DOHH2 (cell line): ENCODE measurements around the gene PPP1R7.
"Not testable (repeated sequence)": the region's sequence is repeated elsewhere in the genome, so short reads cannot be mapped to it uniquely, and the experiment has no call there.

ENCODE experiments used
- EZH2phosphoT487 ChIP-seq: fragments of 200-600 bp; sonication (generic); IDR thresholded peaks from 2 replicates; pipeline ENCODE4 v1.6.1; 2017; ENCODE audit warnings: borderline replicate concordance, mild to moderate bottlenecking, antibody characterized with exemption, low read length, moderate library complexity, mixed read lengths
- TF ChIP-seq, protein P1 (sequence below): fragments of 200-600 bp; sonication (generic); IDR thresholded peaks from one replicate; pipeline ENCODE4 v1.5.1; 2014; ENCODE audit warnings: antibody characterized with exemption, mild to moderate bottlenecking, low read depth, low read length; ENCODE audit not compliant: poor library complexity, severe bottlenecking

DNA sequence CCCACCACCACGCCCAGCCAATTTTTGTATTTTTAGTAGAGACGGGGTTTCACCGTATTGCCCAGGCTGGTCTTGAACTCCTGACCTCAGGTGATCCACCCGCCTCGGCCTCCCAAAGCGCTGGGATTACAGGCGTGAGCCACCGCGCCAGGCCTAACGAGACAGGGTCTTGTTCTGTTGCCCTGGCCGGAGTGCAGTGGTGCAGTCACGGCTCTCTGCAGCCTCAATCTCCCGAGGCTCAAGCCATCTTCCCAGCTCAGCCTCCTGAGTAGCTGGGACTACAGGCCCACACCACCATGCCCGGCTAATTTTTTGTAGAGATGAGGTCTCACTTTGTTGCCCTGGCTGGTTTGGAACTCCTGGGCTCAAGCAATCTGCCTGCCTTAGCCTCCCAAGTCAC lies 47.0 kb downstream of the PPP1R7 start:
- TF ChIP-seq, protein P1, sequence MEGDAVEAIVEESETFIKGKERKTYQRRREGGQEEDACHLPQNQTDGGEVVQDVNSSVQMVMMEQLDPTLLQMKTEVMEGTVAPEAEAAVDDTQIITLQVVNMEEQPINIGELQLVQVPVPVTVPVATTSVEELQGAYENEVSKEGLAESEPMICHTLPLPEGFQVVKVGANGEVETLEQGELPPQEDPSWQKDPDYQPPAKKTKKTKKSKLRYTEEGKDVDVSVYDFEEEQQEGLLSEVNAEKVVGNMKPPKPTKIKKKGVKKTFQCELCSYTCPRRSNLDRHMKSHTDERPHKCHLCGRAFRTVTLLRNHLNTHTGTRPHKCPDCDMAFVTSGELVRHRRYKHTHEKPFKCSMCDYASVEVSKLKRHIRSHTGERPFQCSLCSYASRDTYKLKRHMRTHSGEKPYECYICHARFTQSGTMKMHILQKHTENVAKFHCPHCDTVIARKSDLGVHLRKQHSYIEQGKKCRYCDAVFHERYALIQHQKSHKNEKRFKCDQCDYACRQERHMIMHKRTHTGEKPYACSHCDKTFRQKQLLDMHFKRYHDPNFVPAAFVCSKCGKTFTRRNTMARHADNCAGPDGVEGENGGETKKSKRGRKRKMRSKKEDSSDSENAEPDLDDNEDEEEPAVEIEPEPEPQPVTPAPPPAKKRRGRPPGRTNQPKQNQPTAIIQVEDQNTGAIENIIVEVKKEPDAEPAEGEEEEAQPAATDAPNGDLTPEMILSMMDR, result not testable (repeated sequence)
- not testable (repeated sequence) for TF ChIP-seq EZH2phosphoT487
